ENCODE results near the gene BICDL1. TPM values are rescaled to one million over a fixed set of nuclear protein-coding genes. Genes with fewer than 3 reads are reported as not detected.

BICDL1 gene
- 24.7 TPM for total RNA-seq

DNA sequence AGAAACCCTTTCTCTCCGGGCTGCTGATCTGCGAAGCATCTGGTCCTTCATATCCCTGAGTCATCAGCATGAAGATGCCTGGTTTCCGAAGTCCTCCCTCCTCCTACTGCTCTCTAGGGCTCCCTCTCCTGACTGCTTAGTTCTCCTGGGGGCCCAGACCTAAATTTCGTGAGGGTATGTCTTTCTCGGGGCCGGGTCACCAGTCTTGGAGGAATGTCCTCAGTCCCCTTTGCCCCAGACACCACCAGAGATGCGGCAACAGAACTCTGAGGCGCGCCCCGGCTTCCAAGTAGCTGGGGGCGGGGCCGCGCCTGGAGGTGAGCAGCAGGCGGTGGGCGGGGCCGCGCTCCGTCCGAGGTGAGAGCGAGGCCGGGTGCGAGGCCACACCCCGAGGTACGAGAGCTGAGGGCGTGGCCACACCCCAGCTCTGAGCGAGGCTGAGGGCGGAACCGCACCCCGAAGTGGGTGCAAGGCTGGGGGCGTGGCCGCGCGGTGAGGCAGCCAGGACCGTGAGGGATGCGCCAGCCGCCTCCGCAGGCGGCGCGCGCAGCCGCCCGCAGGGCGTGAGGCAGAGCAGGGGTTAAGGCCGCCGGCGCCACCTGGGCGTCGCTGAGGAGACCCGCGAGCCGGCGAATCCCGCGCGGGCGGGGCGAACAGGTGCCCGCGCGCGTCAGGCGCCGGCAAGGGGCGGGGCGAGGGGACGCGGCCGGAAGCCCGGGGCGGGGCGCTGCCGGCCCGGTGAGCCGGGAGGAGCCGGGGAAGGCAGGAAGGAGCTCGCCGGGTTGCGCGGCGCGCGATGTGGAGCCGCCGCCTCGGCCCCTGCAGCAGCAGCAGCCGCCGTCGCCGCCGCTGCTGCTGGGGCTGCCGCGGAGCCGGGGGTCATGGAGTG is at the start of gene BICDL1:
Gene BICDL1 (plus strand): TSS at position 765 of the 889 bp plus-strand sequence. CDS start 633 bp downstream, outside the sequence.

DNA sequence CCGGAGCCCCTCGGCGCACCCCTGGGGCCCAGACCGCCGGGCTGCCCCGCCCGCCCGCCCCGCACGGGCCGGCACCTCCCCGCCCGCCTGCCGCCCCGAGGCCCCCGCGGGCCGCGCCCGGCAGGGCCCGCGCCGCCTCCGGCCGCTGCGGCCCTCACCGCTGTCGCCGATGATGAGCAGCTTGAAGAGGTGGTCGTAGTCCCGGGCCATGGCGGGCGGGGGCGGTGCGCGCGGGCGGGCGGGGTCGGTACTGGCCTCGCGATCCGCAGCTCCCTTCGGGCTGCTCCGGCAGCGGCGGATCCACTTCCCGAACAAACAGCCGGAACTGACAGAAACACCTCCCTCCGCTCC is 127.4 kb downstream of the BICDL1 start, which contains the start of gene RAB35:
Gene RAB35 (minus strand): TSS at position 313 of the 351 bp plus-strand sequence. CDS start 103 bp downstream, at position 210.

Other genes starting within 250 kb of the BICDL1 start
- 21.7 TPM for gene CIT, start 111.9 kb upstream of the BICDL1 start, total RNA-seq
- gene RAB35, start 127.5 kb downstream of the BICDL1 start, total RNA-seq, result 22.9 TPM
- 75.6 TPM for gene GCN1, start 205.5 kb downstream of the BICDL1 start, total RNA-seq
- gene RPLP0, start 211.9 kb downstream of the BICDL1 start, total RNA-seq, result 1,871 TPM